HepG2 (cell line): Measurements from ENCODE around the gene GOSR1. TPM values are rescaled to one million over a fixed set of nuclear protein-coding genes. Genes with fewer than 3 reads are reported as not detected.
"Not testable (repeated sequence)": the region's sequence is repeated elsewhere in the genome, so short reads cannot be mapped to it uniquely, and the experiment has no call there.

ENCODE experiments used
- ATAC-seq: fragments of 200-7000 bp; cut with Tn5 transposase; 3 replicates; pipeline ENCODE4 v1.9.1; 2020; ENCODE audit warnings: mild to moderate bottlenecking, moderate library complexity
- BruUV-seq: library from RNA; stranded (reverse); fragments of 400-500 nt; replicated peaks from 2 replicates; lab custom pipeline; 2021; lab: Mats Ljungman, UMichigan
- CTCF ChIA-PET: fragments of 300-600 bp; formaldehyde crosslinking; extraction: SDS; loops from one replicate; lab custom pipeline; 2021; ENCODE audit warnings: low total read pairs, inconsistent platforms, low intra/inter-chr PET ratio; lab: Yijun Ruan, JAX
- POLR2A ChIA-PET: fragments of 350-600 bp; sonication (Branson Sonifier 250); formaldehyde crosslinking; loops from one replicate; lab custom pipeline; 2020; ENCODE audit warnings: antibody characterized with exemption, inconsistent platforms; lab: Yijun Ruan, JAX
- DNase-seq: peaks from one replicate; pipeline ENCODE4 v3.0.0-alpha.2; 2015; ENCODE audit warnings: low spot score
- FAIRE-seq: peaks from 3 replicates; lab custom pipeline; 2011; peaks lifted over from hg19 to GRCh38; lab: Jason Lieb, UNC
- H2AFZ ChIP-seq: one replicate; pipeline ENCODE4 v1.6.1; 2011; ENCODE audit warnings: low read length, inconsistent platforms
- H3K27ac ChIP-seq: fragments of 300-600 bp; 3 replicates; pipeline ENCODE4 v1.8.0; 2011; ENCODE audit warnings: mixed run types, mild to moderate bottlenecking, mixed read lengths, low read length, inconsistent platforms; ENCODE audit not compliant: insufficient read depth; ENCODE audit errors: extremely low read length
- H3K27me3 ChIP-seq, 2 experiments: fragments of 200-600 bp in 1 of 2; 2 replicates in 1 of 2; 3 replicates in 1 of 2; pipeline versions ENCODE4 v1.6.0 to v1.8.0; 2011; ENCODE audit warnings: low read length in 2 of 2, mild to moderate bottlenecking in 2 of 2, moderate library complexity in 2 of 2, inconsistent platforms in 1 of 2; ENCODE audit not compliant: insufficient read depth in 2 of 2, control insufficient read depth in 1 of 2
- H3K36me3 ChIP-seq, 2 experiments: fragments of 200-600 bp in 1 of 2; replicated peaks in 1 of 2; 2 replicates in 1 of 2; 3 replicates in 1 of 2; pipeline versions ENCODE4 v1.5.1 to v1.8.0; 2011; ENCODE audit warnings: low read length in 2 of 2, inconsistent platforms in 1 of 2; ENCODE audit not compliant: insufficient read depth in 2 of 2, control insufficient read depth in 1 of 2
- H3K4me1 ChIP-seq: 2 replicates; pipeline ENCODE4 v1.5.1; 2012; ENCODE audit warnings: low read length, inconsistent platforms; ENCODE audit not compliant: insufficient read depth
- H3K4me2 ChIP-seq: 2 replicates; pipeline ENCODE4 v1.6.0; 2011; ENCODE audit warnings: low read depth, low read length, inconsistent platforms
- H3K4me3 ChIP-seq, 3 experiments: fragments of 200-600 bp in 1 of 3; sonication (generic), shearing (Covaris generic) in 1 of 3; replicated peaks in 1 of 3; 2 replicates each; pipeline ENCODE4 v1.5.1; 2011 to 2016; ENCODE audit warnings: low read length in 3 of 3, inconsistent platforms in 2 of 3, low read depth in 2 of 3, mild to moderate bottlenecking in 2 of 3, control low read depth in 1 of 3, mixed read lengths in 1 of 3; ENCODE audit not compliant: insufficient read depth in 1 of 3
- H3K79me2 ChIP-seq: one replicate; pipeline ENCODE4 v1.6.1; 2011; ENCODE audit warnings: low read length, inconsistent platforms; ENCODE audit not compliant: insufficient read depth
- H3K9ac ChIP-seq: 2 replicates; pipeline ENCODE4 v1.6.0; 2011; ENCODE audit warnings: mild to moderate bottlenecking, low read depth, low read length, inconsistent platforms; ENCODE audit not compliant: insufficient read depth
- H3K9me3 ChIP-seq: 2 replicates; pipeline ENCODE4 v1.5.1; 2012; ENCODE audit warnings: mild to moderate bottlenecking, low read length
- H4K20me1 ChIP-seq: 2 replicates; pipeline ENCODE4 v1.6.0; 2011; ENCODE audit warnings: inconsistent platforms, mild to moderate bottlenecking, low read length, moderate library complexity; ENCODE audit not compliant: insufficient read depth
- WGBS: methylation state at CpG from one replicate; pipeline ENCODE4 v1.1.6; 2017; ENCODE audit warnings: low lambda C conversion rate; 5-methylcytosine and 5-hydroxymethylcytosine counted together
- in situ Hi-C: cut with HindIII; loops from 2 replicates; pipeline ENCODE4 v1.10.0; 2017; ENCODE audit warnings: low pct_unique_long_range_greater_than_20kb; ENCODE audit not compliant: extremely low pct_ligation_motif_present
- intact Hi-C: fragments of 100-400 bp; cut with micrococcal nuclease; formaldehyde crosslinking; loops from one replicate; pipeline ENCODE4 v1.10.0; 2022; ENCODE audit not compliant: unreplicated experiment
- polyA plus RNA-seq, 8 experiments: library from polyadenylated mRNA; depleted of rRNA in 3 of 8; stranded (reverse) in 7 of 8; unstranded in 1 of 8; fragments of >200 nt; fragmentation: Illumina TruSeq in 4 of 8; extraction: Trizol in 4 of 8; gene quantifications; 2 replicates each; pipeline versions ENCODE4 v1.2.1 to v1.2.3, GENCODE V29; 2011 to 2016; ENCODE audit warnings: low read depth in 4 of 8, missing spikeins in 1 of 8, mixed read lengths in 1 of 8; ENCODE audit not compliant: insufficient read depth in 1 of 8
- total RNA-seq, 5 experiments: library from RNA; depleted of rRNA; stranded (reverse); fragments of >200 nt; fragmentation: Illumina TruSeq; extraction: Trizol; gene quantifications; 2 replicates each; pipeline ENCODE4 v1.2.3, GENCODE V29; 2016; ENCODE audit warnings: low read depth in 1 of 5

The GOSR1 gene
- total and polyA plus RNA-seq, 2 of the 13 experiments (the other 11 are each of a cell fraction or from before 2014, with no cell fraction given): 15.8 to 37.0 TPM

GRCh38 chr17:30561766-30562165 lies 84.6 kb downstream of the GOSR1 start:
- in situ Hi-C loops, FAIRE-seq, intact Hi-C loops: not testable (repeated sequence)

GRCh38 chr17:30563131-30563904 lies 86.1 kb downstream of the GOSR1 start:
- ATAC-seq, in situ Hi-C loops, FAIRE-seq, CTCF ChIA-PET, DNase-seq, H3K36me3 ChIP-seq, H3K27ac ChIP-seq, POLR2A ChIA-PET, H3K9me3 ChIP-seq, H4K20me1 ChIP-seq, intact Hi-C loops, H3K4me2 ChIP-seq, H3K79me2 ChIP-seq, H2AFZ ChIP-seq, H3K9ac ChIP-seq, H3K4me3 ChIP-seq, BruUV-seq: not testable (repeated sequence)
- H3K27me3 ChIP-seq: peaks cover 2 to 24% of the 10 kb centered on the region in 2 experiments; a peak in 4 of 5 replicates
- 28% methylated on average over 9 of the region's 9 CpGs for WGBS
- H3K4me1 ChIP-seq: peaks cover 26% of the 10 kb centered on the region

More at GRCh38 chr17:30561766-30562165, 84.6 kb downstream of the GOSR1 start:
- Histone ChIP-seq H3K27me3 (peaks cover 2 to 18% of the 10 kb centered on the region in 2 experiments; a peak in 4 of 5 replicates), H3K4me1 (peaks cover 40% of the 10 kb centered on the region)
- H3K36me3 ChIP-seq, H3K27ac ChIP-seq, ATAC-seq, H3K9ac ChIP-seq, H2AFZ ChIP-seq, CTCF ChIA-PET, H3K4me3 ChIP-seq, H3K4me2 ChIP-seq, H3K9me3 ChIP-seq, H4K20me1 ChIP-seq, BruUV-seq, DNase-seq, POLR2A ChIA-PET, H3K79me2 ChIP-seq: not testable (repeated sequence)
- 63% methylated on average over 1 of the region's 1 CpG for WGBS
